ENCODE measurements around the gene TOM1L2.

Gene TOM1L2

DNA sequence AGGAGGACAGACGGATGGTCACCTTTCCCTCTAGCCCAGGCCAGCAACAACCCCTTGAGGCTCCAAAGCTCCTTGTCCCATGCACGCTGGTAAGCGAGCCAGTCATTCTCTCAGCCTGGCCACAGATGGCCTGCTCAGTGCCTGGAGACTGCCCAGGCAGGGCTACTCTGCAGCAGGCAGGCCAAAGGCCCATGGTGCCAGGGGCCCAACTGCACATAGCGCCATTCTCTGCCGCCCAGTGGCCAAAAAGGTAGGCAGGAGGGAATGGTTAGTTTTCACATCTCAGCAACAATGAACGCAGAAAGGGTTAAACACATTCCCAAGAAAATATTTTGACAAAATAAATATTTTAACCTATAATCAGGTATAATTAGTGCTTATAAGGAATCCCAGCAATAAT lies 127.7 kb downstream of the TOM1L2 start:
- no peak for DNase-seq

DNA sequence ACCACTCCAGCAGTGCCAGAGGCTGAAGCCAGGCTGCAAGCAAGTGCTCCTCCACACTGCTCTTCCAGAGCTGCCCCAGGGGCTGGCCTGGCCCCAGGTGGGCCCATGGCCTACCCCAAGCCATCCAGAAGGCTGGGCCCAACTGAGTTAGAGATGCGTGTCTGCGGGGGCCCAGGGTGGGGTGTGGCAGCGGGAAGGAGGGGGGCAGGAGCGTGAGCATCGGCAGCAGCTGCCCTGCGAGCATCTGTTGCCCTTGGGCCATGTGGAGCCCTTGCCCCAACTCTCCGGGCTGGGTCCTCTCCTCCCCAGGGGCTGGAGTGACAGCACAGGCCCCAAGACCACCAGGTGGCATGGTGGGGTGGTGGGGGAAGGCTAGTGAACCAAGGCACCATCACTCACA lies 128.1 kb downstream of the TOM1L2 start:
- DNase-seq: no peak

DNA sequence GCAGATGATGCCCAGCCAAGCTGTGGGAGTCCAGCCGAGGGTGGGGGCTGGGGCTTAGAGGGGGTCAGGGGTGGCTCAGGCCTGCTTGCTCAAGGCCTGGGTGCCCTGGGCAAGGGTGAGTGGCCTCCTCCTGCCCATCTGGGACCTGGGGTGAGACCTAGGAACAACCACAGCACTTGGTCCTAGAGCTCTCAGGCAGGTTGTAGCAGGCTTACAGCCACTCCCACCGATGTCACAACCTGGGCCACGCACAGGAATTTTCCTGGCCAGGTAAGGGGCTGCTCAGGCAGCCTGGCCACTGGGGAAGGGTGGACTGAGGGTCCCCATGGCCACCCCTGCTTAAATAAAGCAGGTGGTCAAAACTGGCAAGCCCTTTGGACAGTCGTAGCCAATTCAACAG lies 129.1 kb downstream of the TOM1L2 start:
- DNase-seq: no peak

DNA sequence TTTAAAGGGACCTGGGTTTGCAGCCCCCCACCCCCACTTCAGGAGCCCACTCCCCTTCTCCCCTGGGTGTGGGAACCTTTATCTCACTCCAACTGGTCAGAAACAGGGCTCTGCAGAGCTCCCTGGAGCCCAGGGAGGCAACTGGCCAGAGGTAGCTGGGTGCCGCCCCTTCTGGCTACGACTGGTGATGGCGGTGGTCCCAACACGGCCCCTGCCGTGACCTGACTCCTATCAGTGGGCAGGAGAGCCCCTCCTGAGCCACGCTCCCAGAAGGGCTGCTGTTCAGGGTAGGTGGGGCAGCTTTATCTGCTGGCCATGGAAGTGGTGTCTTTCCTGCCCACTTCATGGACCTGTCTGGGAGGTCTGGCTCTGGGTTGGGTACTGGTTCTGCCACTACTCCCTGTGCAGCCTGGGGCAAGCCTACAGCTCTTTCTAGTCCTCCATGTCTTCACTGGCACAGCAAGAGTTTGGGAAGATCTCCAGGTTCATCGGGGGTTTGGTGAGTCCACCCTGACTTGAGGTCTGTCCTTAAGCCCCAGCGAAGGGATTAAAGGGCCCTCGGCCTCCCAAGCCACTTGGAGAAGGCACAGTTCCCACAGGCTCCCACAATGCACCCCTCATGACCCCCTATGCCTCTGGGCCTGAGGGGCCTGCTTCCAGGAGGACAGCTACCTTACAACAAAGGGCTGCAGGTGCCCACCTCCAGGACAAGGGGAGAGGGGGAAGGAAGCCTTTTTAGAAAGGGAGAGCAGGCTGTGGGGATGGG lies 129.9 kb downstream of the TOM1L2 start:
- no peak for DNase-seq

DNA sequence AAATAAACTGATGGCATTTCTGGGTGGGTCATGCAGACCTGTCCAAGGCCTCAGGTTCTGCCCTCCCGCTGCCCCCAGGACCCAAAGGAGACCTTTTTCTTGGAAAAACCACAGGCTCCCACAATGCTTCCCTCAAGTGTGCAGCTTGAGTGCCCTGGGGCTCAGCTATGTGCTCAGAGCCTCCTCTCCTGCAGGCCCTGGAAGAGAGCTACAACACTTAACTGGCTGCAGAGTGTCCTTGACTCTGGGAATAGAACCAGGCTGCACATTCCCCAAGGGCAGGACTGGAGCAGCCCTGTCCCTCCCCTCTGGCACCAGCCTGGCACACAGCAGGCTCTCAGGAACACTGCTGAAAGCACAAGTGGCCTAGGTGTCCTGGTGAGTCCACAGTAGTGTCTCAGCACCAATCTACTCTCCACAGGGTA lies 130.6 kb downstream of the TOM1L2 start:
- no peak for DNase-seq

DNA sequence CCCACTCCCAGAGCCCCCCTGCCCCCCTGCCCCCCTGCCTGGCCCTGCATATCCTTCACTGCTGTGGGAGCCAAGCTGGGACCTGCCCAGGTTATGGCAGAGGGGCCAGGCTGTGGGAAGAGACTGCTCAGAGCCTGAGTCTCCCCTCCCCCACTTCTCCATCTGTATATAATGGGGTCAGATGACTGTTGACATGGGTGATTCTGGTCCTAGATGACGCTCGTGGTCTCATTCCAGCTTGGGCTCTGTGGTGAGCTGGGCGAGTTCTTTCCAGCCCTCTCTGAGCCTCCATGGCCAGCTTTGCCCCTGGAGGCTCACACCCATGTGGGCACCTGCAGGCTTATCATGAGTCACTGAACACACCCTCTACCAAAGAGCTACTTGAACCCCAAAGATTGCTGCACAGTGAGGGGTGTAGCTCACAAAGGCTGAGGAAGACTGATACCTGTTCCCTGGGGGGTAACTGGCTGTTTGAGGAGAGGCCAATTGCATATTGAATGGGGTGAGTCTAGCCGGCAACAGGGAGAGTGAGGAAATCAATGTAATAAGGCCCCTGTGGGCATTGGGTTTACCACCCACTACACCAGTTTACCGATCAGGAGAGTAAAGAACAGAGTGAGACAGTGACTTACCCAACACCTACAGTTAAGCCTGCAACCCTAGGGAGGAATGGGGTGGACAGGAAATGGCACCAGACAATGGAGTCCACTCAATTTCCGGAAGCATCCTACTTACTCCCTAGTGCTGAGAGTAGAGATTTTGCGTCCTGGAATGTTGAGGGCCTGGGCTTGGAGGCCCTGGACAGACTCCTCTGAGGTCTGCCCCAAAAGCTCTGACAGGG lies 131.2 kb downstream of the TOM1L2 start:
- no peak for DNase-seq

DNA sequence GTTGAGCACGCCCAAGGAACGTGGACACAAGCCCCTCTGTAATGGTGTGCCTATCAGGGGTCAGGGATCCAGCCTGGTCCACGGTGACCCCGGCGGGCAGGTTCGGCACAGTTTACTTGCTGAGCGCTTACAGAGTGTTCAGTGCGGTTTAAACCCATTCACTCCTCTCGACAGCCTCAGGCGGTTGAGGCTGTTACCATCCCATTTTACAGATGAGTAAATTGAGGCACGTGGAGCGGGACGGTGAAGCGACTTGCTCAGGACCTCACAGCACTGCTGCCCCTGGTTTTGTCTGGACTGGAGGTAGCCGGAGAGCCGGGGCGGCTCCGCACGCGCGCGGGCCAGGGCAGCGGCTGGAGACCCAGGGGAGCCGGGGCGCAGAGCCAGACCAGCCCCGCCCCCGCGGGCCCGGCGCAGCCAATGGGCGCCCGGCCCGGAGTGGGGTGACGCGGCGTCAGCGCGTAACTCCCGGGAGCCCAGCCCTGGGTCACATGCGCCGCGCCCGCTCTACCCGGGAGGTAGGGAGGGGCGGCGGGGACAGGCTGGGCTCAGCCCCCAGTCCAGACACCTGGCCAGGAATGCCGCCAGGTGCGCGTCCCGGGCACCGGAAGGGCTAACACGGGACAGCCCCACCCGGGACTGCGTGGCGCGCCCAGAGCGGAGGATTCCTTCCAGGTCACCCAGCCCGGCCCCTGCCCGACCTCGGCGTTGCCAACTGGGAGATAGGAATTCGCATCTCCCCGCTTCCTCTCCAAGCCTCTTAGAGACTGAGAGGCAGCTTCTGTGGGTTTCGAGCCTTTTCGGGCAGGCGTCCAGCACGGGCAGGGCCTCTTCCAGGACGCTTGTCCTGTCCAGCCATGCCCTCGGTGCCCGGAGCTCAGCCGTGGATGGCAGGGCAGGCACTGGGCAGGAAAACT lies 132.2 kb downstream of the TOM1L2 start:
- peak; percentile 91 for DNase-seq

DNA sequence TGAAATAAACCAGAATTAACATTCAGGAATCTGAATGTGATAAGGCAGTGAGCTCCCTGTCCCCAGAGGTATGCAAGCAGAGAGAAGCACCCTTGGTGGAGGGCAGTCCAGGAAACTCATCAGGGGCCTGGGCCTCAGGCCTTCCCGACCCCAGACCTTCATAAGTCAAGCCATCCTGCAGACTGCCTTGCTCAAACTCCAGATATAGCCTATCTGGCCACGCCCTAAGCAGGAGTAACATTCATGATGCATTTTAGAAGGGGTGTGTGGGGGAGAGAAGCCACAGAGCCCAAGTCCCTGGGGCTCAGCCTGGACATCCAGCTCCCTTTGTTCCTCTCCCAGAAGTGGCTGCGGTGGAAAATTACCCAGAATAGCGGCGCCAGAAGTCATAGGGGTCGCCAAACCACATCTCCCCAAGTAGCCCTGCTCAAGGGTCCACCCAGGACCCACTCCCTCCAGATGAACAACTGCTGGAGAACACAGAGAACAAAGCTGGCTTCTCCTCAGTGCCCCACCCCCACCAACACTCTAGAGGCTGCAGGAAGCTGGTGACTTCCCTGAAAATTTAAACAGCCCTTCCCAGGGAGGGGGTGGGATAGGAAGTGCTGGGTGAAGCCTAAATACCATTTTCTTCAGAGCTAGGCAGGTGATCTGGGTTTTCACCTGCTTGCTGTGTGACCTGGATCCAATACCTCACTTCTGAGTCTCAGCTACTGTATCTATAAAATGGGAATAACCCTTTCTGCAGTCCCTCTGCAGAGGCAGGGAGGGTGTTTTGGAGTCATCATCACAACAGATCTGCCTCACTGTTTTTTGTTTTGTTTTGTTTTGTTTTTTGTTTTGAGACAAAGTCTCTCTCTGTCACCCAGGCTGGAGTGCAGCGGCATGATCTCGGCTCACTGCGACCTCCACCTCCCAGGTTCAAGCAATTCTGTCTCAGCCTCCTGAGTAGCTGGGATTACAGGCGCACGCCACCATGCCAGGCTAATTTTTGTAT lies 133.9 kb downstream of the TOM1L2 start:
- no peak for DNase-seq

DNA sequence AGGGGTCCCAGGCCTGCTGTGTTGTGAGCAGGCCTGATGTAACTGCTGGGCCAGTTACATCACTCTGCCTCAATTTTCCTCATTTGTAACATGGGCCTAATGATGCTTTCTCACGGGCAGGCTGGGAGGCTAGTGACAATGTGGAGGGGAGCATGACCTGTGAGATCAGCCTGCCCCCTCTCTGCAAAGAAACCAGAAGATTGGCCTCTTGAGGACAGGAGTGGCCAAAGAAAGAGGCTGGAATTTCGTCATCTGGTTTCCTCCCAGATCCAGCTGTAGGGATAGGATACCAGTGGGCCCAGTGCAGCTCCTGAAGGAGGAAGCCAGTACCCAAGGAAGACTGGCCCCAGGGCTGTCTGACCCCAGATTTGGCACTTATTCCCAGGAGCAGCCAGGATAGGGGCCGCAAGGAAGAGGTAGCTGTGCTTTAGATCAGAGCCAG lies 134.8 kb downstream of the TOM1L2 start:
- DNase-seq: no peak

DNA sequence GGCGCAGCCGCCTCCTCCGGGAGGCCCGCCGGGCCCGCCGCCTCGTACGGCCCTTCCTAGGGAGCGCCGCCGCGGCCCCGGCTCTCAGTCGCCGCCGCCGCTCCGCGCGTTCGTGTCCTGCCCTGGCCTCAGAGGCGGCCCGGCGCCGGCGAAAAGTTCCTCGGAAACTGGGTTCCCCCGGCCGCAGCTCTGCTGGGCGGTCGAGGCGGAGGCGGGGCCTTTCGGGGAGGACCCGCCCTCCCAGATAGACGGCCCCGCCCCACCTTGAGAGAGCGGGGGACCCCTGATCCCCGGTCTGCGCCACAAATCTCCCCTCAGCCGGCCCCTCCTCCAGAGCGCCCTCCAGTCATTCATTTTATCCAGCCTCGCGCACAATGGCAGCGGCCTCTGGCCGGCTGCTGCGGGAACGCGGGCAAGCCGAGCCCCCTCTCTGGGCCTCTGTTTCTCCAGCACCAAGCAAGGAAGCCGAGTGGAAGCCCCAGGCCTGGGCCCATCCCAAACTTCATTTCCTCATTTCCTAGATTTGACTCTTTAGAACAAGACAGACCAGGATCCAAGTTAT lies 135.3 kb downstream of the TOM1L2 start, which contains the start of gene SREBF1:
Gene SREBF1, minus strand, starts transcription at position 169 of the 562 bp plus-strand sequence. CDS start 169 bp downstream, outside the sequence.
- DNase-seq: peak; percentile 83

DNA sequence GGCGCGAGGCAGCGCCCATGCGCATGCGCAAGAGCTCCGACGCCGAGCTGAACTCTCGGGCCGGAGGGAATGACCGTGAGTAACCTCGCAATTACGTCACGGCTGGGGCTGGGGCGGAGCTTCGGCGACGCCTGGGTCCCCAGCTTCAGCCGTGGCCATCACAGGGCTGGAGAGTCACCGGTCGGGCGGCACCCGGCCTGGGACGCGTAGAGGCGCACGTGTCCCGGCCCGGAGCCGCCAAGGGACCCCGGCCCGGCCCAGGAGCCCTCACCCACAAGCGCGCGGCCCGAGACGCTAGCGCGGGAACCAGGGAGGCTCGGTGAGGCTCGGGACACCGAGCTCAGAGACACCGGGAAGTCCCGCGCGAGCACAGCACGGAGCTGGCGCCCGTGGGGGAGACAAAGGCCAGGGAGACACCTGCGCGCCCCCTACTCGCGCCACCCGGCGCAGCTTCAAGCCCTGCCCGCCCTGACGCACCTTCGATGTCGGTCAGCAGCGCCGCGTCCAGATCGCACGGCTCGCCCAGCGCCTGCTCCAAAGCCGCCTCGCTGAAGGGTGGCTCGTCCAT lies 135.9 kb downstream of the TOM1L2 start:
- peak; percentile 99 for DNase-seq

DNA sequence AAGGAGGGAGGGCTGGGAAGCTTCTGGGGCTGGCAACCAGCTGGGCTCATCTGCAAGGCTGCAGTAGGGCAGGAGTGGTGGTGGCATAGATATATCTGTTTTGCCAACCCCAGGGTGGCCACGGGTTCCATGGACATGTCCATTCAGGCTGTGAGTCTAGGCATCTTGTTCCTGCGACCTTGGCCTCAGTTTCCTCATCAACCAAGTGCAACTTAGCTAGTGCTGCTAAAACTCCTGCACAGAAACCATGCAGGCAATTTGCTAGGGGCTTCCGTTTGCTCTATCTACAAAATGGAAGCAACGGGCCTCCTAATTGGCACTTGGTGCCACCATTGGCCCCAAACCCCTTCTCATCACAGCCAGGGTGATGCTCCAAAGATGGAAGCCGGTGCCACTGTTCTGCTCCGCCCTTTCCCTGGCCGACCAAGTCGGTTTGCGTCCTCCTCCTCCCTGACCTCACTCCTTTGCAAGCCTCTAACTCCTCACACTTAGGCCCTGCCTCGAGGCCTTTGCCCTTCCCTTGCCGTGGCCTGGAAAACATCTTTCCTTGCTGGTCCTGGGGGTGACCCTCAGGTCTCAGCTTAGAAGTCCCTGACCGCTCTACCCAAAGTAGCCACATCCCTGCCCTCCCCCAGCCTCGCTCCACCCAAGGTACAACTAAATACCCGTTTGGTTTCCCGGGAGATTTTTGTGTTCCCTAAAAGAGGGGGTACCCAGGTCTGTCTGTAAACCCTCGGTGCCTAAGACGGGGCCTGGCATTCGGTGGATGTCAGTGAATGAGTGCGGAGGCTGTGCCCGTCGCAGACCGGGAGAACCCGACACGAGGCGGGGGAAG lies 136.6 kb downstream of the TOM1L2 start:
- DNase-seq: no peak

DNA sequence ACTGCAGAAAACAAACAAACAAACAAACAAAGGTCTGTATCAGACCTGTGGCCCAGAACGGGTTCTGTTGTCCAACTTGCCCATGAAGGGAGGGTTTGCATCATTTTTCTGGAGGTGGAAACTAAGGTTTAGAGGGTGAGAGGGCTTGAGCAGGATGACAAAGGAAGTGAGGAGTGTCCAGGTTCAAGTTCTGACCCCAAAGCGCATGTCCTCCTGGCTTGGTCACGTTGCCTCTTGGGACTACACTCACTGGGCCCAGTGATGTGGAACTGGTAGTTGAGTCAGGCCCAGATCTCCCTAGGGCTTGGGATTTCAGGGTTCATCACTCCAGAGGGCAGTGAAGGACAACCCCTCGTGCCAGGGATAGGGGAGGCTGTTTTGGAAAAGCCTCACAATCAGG lies 137.2 kb downstream of the TOM1L2 start:
- no peak for DNase-seq

DNA sequence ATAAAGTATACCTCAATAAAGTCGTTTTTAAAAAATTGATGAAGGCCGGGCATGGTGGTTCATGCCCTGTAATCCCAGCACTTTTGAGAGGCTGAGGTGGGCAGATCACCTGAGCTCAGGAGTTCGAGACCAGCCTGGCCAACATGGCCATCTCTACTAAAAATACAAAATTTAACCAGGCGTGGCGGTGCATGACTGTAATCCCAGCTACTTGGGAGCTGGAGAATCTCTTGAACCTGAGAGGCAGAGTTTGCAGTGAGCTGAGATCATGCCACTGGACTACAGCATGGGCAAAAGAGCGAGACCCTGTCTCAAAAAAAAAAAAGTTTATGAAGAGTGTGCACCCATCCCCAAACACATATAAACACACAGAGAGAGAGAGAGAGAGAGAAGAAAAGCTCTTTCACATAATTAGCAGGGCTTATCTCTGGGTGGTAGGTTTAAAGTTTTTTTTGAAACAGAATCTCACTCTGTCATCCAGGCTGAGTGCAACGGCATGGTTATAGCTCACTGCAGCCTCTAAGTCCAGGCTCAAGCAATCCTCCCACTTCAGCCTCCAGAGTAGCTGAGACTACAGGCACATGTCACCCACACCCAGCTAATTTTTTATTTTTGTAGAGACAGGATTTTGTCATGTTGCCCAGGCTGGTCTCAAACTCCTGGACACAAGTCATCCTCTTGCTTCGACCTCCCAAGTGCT lies 138.4 kb downstream of the TOM1L2 start:
- DNase-seq: no peak

DNA sequence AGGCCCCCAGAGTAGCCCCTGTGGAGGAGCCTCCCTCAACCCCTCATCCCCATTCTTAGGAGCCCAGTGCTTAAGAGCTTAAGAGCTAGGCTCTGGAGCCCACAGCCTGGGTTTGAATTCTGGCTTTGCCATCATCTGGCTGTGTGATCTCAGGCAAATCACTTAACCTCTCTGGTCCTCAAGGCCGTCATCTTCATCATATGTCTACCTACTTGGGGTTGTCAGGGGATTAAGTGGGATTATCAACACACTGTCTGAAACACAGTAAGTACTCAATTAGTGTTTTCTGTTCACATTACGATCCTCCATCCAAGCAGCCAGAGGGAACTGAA lies 140.2 kb downstream of the TOM1L2 start:
- DNase-seq: no peak

DNA sequence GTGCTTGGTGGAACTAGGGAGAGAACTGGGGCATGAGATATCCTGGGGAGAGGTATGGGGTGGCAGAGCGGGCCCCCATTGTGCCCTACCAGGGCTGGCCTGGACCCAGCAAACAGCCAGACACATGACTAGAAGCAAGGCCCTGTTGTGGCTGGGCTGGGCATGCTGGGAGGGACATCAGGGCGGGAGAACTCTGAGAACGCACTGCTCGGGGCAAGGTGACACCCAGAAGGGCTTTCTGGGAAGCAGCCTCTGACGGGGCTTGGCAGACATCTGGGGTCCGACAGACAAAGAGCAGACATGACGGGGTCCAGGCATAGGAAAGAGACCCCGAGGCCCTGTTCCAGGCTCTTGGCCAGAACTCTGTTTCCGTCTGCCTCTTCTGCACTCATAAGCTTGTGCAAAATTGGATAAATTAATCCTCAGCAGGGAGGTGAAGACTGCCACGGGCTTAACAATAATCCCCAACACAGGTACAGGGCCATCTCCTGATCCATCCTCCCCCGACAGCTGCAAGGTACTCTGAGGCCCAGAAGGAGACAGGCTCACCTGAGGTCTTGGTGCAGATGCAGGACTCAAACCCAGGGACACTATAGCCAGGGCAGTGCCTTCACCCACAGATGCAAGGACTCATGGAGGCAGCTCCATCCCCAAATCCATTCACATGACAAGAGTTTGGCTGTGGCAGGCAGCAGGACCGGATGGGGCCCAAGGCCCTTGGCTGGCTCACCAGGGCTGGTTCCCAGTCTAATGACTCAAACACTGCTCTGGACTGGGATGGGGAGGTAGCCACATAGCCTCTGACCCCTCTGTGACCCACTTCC lies 140.8 kb downstream of the TOM1L2 start:
- DNase-seq: no peak

DNA sequence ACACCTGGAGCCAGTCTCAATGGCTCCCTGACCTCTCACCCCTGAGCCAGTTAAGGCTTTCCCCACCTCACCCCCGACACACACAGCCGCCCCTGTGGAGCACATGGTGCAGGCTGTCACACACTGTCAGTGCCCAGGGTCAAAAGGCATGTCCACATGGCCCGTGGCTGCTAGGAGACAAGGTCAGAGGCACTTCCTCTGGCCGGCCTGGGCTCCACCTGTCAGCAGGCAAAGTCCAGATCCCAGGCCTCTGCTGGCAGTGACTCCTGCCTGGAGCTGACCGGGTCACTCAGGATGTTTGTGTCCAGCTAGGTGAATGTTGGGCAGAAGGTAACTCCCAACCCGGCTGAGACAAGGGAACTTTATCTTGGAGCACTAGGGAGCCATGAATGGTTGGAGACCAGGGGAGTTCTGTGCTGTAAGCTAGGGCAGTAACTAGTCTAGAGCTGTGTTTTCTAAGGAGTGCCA lies 141.4 kb downstream of the TOM1L2 start:
- no peak for DNase-seq

DNA sequence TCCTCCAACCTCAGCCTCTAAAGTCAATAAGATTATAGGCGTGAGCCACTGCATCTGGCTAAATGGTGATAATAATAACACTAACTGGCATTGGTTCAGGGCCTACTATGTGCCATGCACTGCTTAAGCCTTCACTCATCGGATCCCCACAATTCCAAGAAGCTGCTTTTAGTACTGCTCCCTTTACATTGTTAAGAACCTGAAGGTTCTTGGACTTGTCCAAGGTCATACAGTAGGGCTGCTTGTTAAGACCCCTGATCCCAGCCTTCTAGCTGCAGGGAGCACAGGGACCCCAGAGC lies 142.0 kb downstream of the TOM1L2 start:
- DNase-seq: no peak

Data from activated CD8-positive, alpha-beta memory T cell treated with anti-CD3 and anti-CD28 coated beads for 24 hours (primary cell).